H1 (cell line): ENCODE measurements around the gene ABHD14A.

Experiments
- ATF2 ChIP-seq: IDR thresholded peaks from 2 replicates; pipeline ENCODE4 v1.6.1; 2012; ENCODE audit warnings: low read length, inconsistent platforms
- CEBPB ChIP-seq: IDR thresholded peaks from 2 replicates; pipeline ENCODE4 v1.6.1; 2012; ENCODE audit warnings: low read depth, low read length
- CTCF ChIP-seq, 3 experiments: IDR thresholded peaks; 1 replicate in 2 of 3; 2 replicates in 1 of 3; pipeline versions ENCODE4 v1.5.1 to v1.6.1; 2011; ENCODE audit warnings: low read length in 3 of 3, mild to moderate bottlenecking in 3 of 3, inconsistent platforms in 2 of 3, low read depth in 1 of 3, moderate library complexity in 1 of 3; ENCODE audit not compliant: insufficient read depth in 1 of 3; ENCODE audit errors: control extremely low read depth in 1 of 3
- EZH2 ChIP-seq: fragments of 200-600 bp; sonication (generic); IDR thresholded peaks from 2 replicates; pipeline ENCODE4 v1.7.1; 2012; ENCODE audit warnings: low read depth, mild to moderate bottlenecking, moderate library complexity, low read length, inconsistent platforms; ENCODE audit not compliant: severe bottlenecking
- FOSL1 ChIP-seq: IDR thresholded peaks from 2 replicates; pipeline ENCODE4 v1.6.1; 2011; ENCODE audit warnings: mild to moderate bottlenecking, low read depth, low read length, moderate library complexity; ENCODE audit not compliant: insufficient read depth
- GTF2F1 ChIP-seq: IDR thresholded peaks from 2 replicates; pipeline ENCODE4 v1.6.1; 2012; ENCODE audit warnings: low read depth, low read length, improper control_type of control experiment, borderline replicate concordance
- MAX ChIP-seq: IDR thresholded peaks from 2 replicates; pipeline ENCODE4 v1.6.1; 2012; ENCODE audit warnings: inconsistent platforms
- RAD21 ChIP-seq, 2 experiments: IDR thresholded peaks in 1 of 2; conservative IDR thresholded peaks in 1 of 2; 2 replicates each; pipeline ENCODE4 v1.6.1; 2011; ENCODE audit warnings: low read depth in 2 of 2, low read length in 2 of 2, improper control_type of control experiment in 1 of 2, inconsistent platforms in 1 of 2, mild to moderate bottlenecking in 1 of 2, moderate library complexity in 1 of 2
- RFX5 ChIP-seq: IDR thresholded peaks from 2 replicates; pipeline ENCODE4 v1.6.1; 2011; ENCODE audit warnings: low read depth, low read length, improper control_type of control experiment, borderline replicate concordance
- RNF2 ChIP-seq: fragments of 200-900, 300-1000 bp; sonication (generic); IDR thresholded peaks from 2 replicates; pipeline ENCODE4 v1.7.1; 2016; ENCODE audit warnings: borderline replicate concordance, low read depth, mild to moderate bottlenecking, antibody characterized with exemption, low read length; ENCODE audit not compliant: poor library complexity, severe bottlenecking; ENCODE audit errors: missing control alignments
- SRF ChIP-seq: IDR thresholded peaks from 2 replicates; pipeline ENCODE4 v1.6.1; 2011; ENCODE audit warnings: mild to moderate bottlenecking, low read depth, low read length, moderate library complexity
- TCF12 ChIP-seq: IDR thresholded peaks from 2 replicates; pipeline ENCODE4 v1.6.1; 2011; ENCODE audit warnings: low read depth, mild to moderate bottlenecking, low read length
- TEAD4 ChIP-seq: IDR thresholded peaks from 2 replicates; pipeline ENCODE4 v1.6.1; 2012; ENCODE audit warnings: low read depth, low read length, inconsistent platforms, mixed read lengths

- TF ChIP-seq FOSL1 (no peak), CTCF (IDR thresholded peaks at IDR 0.05; ENCODE audit: control extremely low read depth in 1 of 3, insufficient read depth in 1 of 3, low read depth in 1 of 3, low read length in 3 of 3) (no peak), SRF (no peak), RAD21 (IDR thresholded peaks at IDR 0.05 in 1 of 2, conservative IDR thresholded peaks at IDR 0.05 in 1 of 2; ENCODE audit: low read depth in 2 of 2, low read length in 2 of 2) (no peak), ATF2 (no peak), RNF2 (no peak), CEBPB (no peak), RFX5 (no peak), EZH2 (no peak), GTF2F1 (no peak), TEAD4 (no peak), MAX (no peak; the same call in 1 of the 2 replicates), TCF12 (no peak)
These were observed 444 bp upstream of the ABHD14A start for GRCh38 chr3:51974277-51974962.
